Fibroblast of pulmonary artery (primary cell): Measurements from ENCODE around the gene LMF1.
A peak's percentile ranks its signal among the peaks of the same experiment; 100 is the strongest.

Experiments used
- DNase-seq: peaks from one replicate; pipeline ENCODE4 v3.0.0-alpha.2; 2010; ENCODE audit warnings: low read depth
- H3K4me3 ChIP-seq: replicated peaks from 2 replicates; pipeline ENCODE4 v1.5.1; 2011; ENCODE audit warnings: low read depth, mild to moderate bottlenecking, control low read depth, low read length, moderate library complexity
- CTCF ChIP-seq: IDR thresholded peaks from 2 replicates; pipeline ENCODE4 v1.5.1; 2011; ENCODE audit warnings: mild to moderate bottlenecking, control low read depth, low read length, inconsistent platforms; ENCODE audit errors: missing control alignments

LMF1 gene

GRCh38 chr16:918068-918467 is 52.7 kb downstream of the LMF1 start:
- H3K4me3 ChIP-seq = no peak overlapping the region
- no peak for TF ChIP-seq CTCF
- DNase-seq = no peak

- TF ChIP-seq CTCF = no peak
- no peak for DNase-seq
- no peak overlapping the region for H3K4me3 ChIP-seq
Observed at GRCh38 chr16:917591-918061, 53.2 kb downstream of the LMF1 start.

GRCh38 chr16:916035-916799 is 54.6 kb downstream of the LMF1 start:
- TF ChIP-seq CTCF = no peak
- no peak for DNase-seq
- H3K4me3 ChIP-seq = no peak overlapping the region

- no peak for TF ChIP-seq CTCF
- DNase-seq = no peak
- H3K4me3 ChIP-seq = no peak overlapping the region
Observed at GRCh38 chr16:915546-915945, 55.2 kb downstream of the LMF1 start.

GRCh38 chr16:914440-914839 is 56.3 kb downstream of the LMF1 start:
- DNase-seq = peak; percentile 7
- TF ChIP-seq CTCF = no peak
- H3K4me3 ChIP-seq = no peak overlapping the region

- no peak for TF ChIP-seq CTCF
- no peak for DNase-seq
- no peak overlapping the region for H3K4me3 ChIP-seq
Observed at GRCh38 chr16:913817-914439, 56.9 kb downstream of the LMF1 start.
